Kidney capillary endothelial cell (primary cell): ENCODE results near the gene GMEB2.
"Not testable (repeated sequence)": the region's sequence is repeated elsewhere in the genome, so short reads cannot be mapped to it uniquely, and the experiment has no call there.

Experiments
- DNase-seq: peaks from one replicate; pipeline ENCODE4 v3.0.0-alpha.2; 2018; ENCODE audit warnings: low spot score

GMEB2 gene

DNA sequence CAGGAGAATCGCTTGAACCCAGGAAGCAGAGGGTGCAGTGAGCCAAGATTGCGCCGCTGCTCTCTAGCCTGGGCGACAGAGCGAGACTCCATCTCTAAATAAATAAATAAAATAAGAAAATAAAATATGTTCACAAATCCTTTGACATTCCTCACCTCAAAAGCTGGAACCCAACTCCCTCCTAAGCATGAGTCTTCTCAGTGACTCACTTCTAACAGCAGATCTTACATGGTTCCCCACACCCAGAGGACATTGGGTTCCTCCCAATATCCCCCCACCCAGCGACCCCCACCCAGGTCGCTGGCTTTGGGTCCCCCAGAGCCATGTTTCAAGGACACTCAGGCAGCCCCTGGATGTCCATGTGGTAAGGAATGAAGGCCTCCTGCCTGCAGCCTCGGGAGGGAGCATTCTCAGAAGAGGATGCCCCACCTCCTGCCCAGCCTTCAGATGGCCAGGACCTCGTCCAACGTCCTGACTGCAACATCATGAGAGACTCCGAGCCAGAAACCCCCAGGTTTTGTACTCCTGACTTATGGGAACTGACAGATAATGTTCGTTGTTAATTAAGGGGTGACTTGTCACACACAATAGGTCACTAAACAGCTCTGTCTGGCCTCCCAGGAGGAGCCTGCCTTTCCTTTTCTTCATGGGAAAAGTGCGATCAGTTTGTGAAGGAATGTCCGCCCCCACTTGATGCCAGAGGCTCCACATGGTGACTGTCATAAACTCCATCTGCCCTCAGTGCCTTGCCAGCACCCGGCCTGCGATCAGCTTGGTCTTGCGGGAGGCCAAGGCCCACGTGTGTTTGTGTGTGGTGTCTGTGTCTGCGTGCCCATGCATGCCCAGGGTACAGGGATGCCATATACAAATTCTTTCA, 10.1 kb upstream of the GMEB2 start:
- no peak for DNase-seq

DNA sequence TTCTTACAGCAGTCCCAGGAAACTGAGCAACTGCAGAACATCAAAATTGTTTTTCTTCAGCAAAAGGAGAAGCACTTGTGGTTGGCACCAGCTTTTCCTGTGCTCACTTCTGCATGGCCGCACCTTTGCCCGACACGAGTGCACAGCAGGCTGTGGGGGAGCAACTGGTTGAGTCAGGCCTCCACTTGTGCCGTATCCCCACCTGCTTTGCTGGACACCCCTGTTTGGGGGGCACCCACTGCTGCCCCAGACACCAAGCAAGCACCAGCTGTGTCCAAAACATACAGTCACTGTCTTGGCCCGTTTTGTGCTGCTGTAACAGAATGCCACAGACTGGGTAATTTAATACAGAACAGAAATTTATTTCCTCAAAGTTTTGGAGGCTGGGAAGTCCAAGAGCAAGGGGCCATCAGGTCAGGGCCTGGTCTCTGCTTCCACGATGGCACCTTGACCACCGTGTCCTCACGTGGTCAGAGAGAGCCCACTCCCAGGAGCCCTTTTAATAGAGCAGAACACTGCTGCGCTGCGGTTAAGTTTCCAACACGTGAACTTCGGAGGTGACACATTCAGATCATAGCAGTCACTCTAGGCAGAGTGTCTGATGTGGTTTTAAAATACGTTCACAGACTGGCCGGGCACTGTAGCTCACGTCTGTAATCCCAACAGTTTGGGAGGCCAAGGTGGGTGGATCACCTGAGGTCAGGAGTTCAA, 8.7 kb upstream of the GMEB2 start:
- no peak for DNase-seq

GRCh38 chr20:63633732-63634131, 6.8 kb upstream of the GMEB2 start:
- DNase-seq = no peak

- DNase-seq = peak; percentile 21
Measured at GRCh38 chr20:63631426-63631825, 4.5 kb upstream of the GMEB2 start.

- DNase-seq = not testable (repeated sequence)
Measured at GRCh38 chr20:63630956-63631355, 4.1 kb upstream of the GMEB2 start.

GRCh38 chr20:63628246-63628975, 1.5 kb upstream of the GMEB2 start:
- DNase-seq = peak; percentile 55

DNA sequence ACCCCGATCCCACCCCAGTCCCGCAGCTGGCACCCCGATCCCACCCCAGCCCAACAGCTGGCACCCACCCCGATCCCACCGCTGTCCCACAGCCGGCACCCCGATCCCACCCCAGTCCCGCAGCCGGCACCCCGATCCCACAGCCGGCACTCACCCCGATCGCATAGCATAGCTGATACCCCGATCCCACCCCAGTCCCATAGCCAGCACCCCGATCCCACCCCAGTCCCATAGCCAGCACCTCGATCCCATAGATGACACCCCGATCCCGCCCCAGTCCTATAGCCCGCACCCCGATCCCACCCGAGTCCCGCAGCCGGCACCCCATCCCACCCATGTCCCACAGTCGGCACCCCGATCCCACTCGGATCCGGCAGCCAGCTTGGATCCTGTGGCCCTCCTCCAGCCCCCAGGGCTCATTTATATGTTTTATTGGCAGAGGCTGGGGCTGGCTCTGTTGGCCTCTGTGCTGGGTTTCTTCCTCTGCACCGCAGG, 897 bp upstream of the GMEB2 start:
- no peak for DNase-seq

DNA sequence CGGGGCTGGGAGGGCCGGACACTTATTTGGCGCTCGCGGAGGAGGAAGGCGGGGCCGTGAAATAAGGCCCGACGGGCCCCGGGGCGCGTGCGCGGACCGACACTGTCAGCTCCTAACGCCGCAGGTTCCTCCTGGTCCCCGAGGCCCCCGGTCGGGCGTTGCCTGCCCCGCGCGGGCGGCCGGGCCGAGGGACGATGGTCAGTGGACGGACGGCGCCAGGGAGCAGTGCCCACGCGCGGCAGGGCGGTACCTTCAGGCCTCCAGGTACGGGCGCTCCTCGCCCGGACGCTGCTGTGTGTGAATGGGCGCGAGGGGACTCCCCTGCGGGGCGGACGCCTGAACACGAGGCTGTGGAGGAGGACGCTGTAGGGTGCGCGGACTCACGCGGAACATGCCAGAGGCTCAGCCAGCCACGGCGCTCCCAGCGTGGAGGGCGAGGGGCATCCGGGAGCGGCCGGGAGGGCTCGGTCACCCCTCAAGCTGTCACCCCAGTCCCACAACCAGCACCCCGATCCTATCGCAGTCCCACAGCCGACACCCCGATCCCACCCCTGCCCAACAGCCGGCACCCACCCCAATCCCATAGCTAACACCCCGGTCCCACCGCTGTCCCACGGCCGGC, 339 bp upstream of the GMEB2 start:
- peak; percentile 93 for DNase-seq

- DNase-seq = no peak
Measured at GRCh38 chr20:63625771-63626423, 1.0 kb downstream of the GMEB2 start.

GRCh38 chr20:63624486-63624885, 2.4 kb downstream of the GMEB2 start:
- DNase-seq = no peak

- no peak for DNase-seq
Measured at GRCh38 chr20:63622732-63623131, 4.2 kb downstream of the GMEB2 start.

DNA sequence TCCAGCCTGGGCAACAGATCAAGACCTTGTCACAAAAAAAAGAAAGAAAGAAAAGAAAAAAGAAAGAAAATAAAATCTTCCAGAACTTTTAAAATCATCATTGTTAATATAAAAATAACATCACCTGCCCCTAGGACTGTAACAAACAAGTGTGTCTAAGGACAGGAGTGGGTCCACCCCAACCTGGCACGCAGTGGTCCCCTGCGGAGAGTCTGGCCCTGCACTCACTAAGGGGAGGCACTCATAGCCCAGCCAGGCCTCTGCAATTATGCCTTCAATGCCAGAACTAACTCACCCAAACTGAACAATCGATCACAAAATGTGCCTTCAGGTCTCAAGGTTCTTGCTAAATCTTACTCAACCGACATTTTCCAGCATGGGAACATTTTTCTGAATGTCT, 4.8 kb downstream of the GMEB2 start:
- DNase-seq = no peak

- DNase-seq = no peak
Measured at GRCh38 chr20:63620991-63621390, 5.9 kb downstream of the GMEB2 start.

DNA sequence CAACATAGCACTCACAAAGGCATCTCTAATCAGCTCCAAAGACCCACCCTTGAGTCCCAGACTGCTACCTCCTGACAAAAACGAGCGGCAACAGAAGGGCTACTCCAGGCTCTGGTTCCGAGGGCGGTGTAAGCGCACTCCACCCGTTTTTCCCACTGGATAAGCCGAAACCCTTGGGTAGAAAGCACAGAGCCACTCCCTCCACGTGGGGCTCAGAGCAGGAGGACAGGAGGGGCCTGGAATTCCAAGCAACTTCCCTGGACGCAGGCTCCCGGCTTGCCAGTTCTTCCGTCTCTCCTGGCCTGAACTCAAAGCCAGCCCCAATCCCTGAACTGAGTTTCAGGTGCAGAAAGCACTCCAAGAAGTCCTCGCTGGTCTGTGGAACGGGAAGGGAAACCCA, 7.4 kb downstream of the GMEB2 start:
- no peak for DNase-seq

DNA sequence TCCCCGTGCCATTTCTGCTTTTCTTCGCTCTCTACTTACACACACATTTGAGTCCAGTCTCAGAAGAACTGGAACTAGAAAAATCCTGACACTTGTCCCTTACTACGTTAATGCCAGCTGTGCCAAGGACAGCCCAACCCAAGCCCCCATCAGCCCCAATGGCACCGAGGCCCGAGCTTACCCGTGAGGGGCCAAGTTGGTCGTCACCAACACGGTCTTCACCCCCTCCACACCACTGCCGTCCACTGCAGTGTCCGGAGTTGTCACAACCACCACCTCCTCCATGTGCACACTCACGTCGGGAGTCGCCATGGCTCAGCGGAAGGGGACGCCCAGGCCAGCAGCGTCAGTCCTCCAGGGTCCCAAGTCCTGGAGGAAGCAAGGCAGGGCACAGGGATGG, 7.8 kb downstream of the GMEB2 start:
- no peak for DNase-seq

GRCh38 chr20:63618291-63618980, 8.5 kb downstream of the GMEB2 start:
- DNase-seq = no peak

DNA sequence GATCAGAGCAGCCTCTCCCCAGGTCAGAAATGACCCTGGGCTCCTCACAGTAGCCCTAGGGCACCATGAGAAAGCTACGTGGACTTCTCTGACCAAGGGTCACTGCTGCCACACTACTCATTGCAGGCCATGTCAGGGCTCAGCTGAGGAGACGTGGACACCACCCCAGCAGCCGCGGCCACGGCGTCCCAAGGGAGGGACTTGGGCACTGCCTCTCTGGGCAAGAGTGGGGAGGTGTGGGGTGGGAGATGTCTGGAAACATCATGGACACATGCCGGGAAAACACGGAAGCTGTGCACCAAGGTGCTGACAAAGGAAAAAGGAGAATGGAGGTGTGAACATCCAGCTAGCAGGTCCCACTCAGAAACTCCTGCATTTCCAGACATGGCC, 9.0 kb downstream of the GMEB2 start:
- DNase-seq = no peak

DNA sequence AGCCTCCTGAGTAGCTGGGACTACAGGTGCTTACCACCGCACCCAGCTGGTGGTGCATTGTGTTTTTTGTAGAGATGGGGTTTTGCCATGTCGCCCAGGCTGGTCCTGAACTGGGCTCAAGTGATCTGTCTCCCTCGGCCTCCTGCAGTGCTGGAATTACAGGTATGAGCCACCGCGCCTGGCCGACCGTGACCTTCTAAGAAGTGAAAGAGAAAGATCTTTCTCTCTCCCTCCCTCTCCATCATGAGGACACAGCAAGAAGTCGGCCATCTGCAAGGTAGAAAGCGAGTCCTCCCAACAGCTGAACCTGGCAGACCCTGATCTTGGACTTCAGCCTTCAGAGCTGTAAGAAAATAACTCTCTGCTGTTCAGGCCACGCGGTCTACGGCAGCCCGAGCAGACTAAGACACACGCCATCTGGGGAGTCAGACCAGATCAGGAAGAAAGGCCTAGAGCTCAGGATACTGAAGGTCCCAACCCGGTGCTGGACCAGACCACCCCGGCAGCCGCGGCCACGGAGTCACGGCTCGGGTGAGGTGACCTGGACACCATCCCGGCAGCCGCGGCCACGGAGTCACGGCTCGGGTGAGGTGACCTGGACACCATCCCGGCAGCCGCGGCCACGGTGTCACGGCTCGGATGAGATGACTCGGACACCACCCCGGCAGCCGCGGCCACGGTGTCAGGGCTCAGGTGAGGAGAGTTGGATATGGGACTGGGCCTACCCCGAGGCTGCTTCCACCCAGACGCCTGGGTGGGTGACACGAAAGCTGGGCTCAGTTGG, 9.6 kb downstream of the GMEB2 start:
- DNase-seq = no peak

- DNase-seq = not testable (repeated sequence)
Measured at GRCh38 chr20:63613863-63614594, 12.9 kb downstream of the GMEB2 start.
